GM12873 (cell line): ENCODE results near the gene NAP1L5.

ENCODE experiments used
- CTCF ChIP-seq: IDR thresholded peaks from 2 replicates; pipeline ENCODE4 v1.5.1; 2012; ENCODE audit warnings: low read depth, mild to moderate bottlenecking, moderate library complexity, low read length, control low read depth; ENCODE audit not compliant: insufficient read depth; ENCODE audit errors: missing control alignments

The NAP1L5 gene

GRCh38 chr4:88646528-88647280, 50.9 kb downstream of the NAP1L5 start:
- no peak for TF ChIP-seq CTCF

- TF ChIP-seq CTCF, result no peak
Observed at GRCh38 chr4:88645994-88646393, 51.6 kb downstream of the NAP1L5 start.
